Uterus (tissue), 2 donors: ENCODE results near the gene HOXD3.

Experiments
- CTCF ChIP-seq, 4 experiments: fragments of 200-600 bp in 2 of 4; fragments of 450-650 bp in 2 of 4; sonication (generic) in 2 of 4; IDR thresholded peaks; one replicate each; pipeline ENCODE4 v1.5.1; 2016 to 2019; ENCODE audit warnings: antibody characterized with exemption in 4 of 4, mild to moderate bottlenecking in 2 of 4, moderate library complexity in 1 of 4
- POLR2A ChIP-seq, 2 donors: fragments of 450-650 bp; IDR thresholded peaks; one replicate each; pipeline ENCODE4 v1.6.1; 2016; ENCODE audit warnings: antibody characterized with exemption in 2 of 2, mild to moderate bottlenecking in 1 of 2, moderate library complexity in 1 of 2

- TF ChIP-seq CTCF (IDR thresholded peaks at IDR 0.05) (no peak), POLR2A (IDR thresholded peaks at IDR 0.05) (no peak)
Measured at GRCh38 chr2:176164201-176164600, 7.1 kb downstream of the HOXD3 start.
